ENCODE measurements around the gene ZRANB3. TPM values are rescaled to one million over a fixed set of nuclear protein-coding genes. Genes with fewer than 3 reads are reported as not detected.

ZRANB3 gene
- total RNA-seq, 1 experiment from 2014 or later, result 12.0 TPM

- no peak overlapping the region for H3K9ac ChIP-seq (ENCODE audit: low read length)
- no peak overlapping the region for H2AFZ ChIP-seq (ENCODE audit: low read depth, low read length, poor library complexity, severe bottlenecking)
- ChIA-PET RAD21 (ENCODE audit: low non-redundant PET in 1 of 2, low total read pairs in 2 of 2, uncharacterized antibody in 2 of 2, unreplicated experiment in 2 of 2) (no interaction called here), POLR2A (no interaction called here), CTCF (no interaction called here)
- intact Hi-C loops (cut with micrococcal nuclease), result loop anchor here (10.0 kb wide), 1 partner anchor 159 kb away; no protein-coding TSS in a partner anchor
- H3K4me2 ChIP-seq (ENCODE audit: low read length), result no peak overlapping the region
- H3K9me3 ChIP-seq (ENCODE audit: control insufficient read depth in 1 of 2, insufficient read depth in 1 of 2, low read depth in 1 of 2, low read length in 2 of 2), result no peaks in the 10 kb centered on the region
- no peak for TF ChIP-seq MAX (IDR thresholded peaks at IDR 0.05)
- no peak for TF ChIP-seq EZH2phosphoT487 (IDR thresholded peaks at IDR 0.05; ENCODE audit: borderline replicate concordance)
- no peak for TF ChIP-seq REST (IDR thresholded peaks at IDR 0.05; ENCODE audit: low read depth)
- no peak for TF ChIP-seq ELF1 (IDR thresholded peaks at IDR 0.05; ENCODE audit: borderline replicate concordance, low read depth)
- no peak for TF ChIP-seq EZH2 (IDR thresholded peaks at IDR 0.05)
- no peak for TF ChIP-seq CTCF (IDR thresholded peaks at IDR 0.05 in 2 of 3, conservative IDR thresholded peaks at IDR 0.05 in 1 of 3; ENCODE audit: borderline replicate concordance in 1 of 3, insufficient read depth in 1 of 3, low read depth in 2 of 3, low read length in 2 of 3)
- no peak for TF ChIP-seq SP1 (IDR thresholded peaks at IDR 0.05; ENCODE audit: low read depth)
- no peak for TF ChIP-seq ZFX (IDR thresholded peaks at IDR 0.05)
- no TSS peak for BruUV-seq (replicated peaks)
- no peaks in the 10 kb centered on the region for H3K27me3 ChIP-seq (ENCODE audit: insufficient read depth, low read length)
- H3K79me2 ChIP-seq (ENCODE audit: insufficient read depth, low read length), result no peaks in the 10 kb centered on the region; the same call in 1 of the 2 replicates
- H3K4me1 ChIP-seq (ENCODE audit: control insufficient read depth in 1 of 2, insufficient read depth in 2 of 2, low read length in 2 of 2), result no peaks in the 10 kb centered on the region
- H3K27ac ChIP-seq (ENCODE audit: low read depth, low read length), result no peak overlapping the region
- H3K36me3 ChIP-seq (ENCODE audit: control insufficient read depth in 1 of 2, insufficient read depth in 2 of 2, low read length in 2 of 2), result peaks cover 4 to 11% of the 10 kb centered on the region in 2 experiments; a peak in 2 of 4 replicates
- DNase-seq (ENCODE audit: low read depth, low spot score), result no peak
- no peak overlapping the region for H3K4me3 ChIP-seq (replicated peaks in 1 of 2; ENCODE audit: low read depth in 1 of 2, low read length in 2 of 2)
- no peaks in the 10 kb centered on the region for H4K20me1 ChIP-seq (ENCODE audit: insufficient read depth)
- no peaks in the 10 kb centered on the region for H3K9me2 ChIP-seq (ENCODE audit: insufficient read depth)
- ATAC-seq, result no peak
Observed at GRCh38 chr2:135163306-135163705, 367.7 kb downstream of the ZRANB3 start.

Data from HCT116 (cell line).